Neural cell (in vitro differentiated cells): ENCODE data around the gene EMCN. TPM values are rescaled to one million over a fixed set of nuclear protein-coding genes. Genes with fewer than 3 reads are reported as not detected.

Source experiments
- H2AFZ ChIP-seq: fragments of 200-600, 300-800 bp; sonication (generic), shearing (Covaris generic); 2 replicates; pipeline ENCODE4 v1.6.0; 2014; ENCODE audit warnings: low read depth, mild to moderate bottlenecking, antibody characterized with exemption, low read length, moderate library complexity
- H3F3A ChIP-seq: fragments of 200-600 bp; shearing (Covaris generic); 2 replicates; pipeline ENCODE4 v1.6.1; 2016; ENCODE audit warnings: mild to moderate bottlenecking, moderate library complexity, mixed read lengths, antibody characterized with exemption, low read length; ENCODE audit not compliant: insufficient read depth, poor library complexity, severe bottlenecking
- H3K27ac ChIP-seq: fragments of 200-600, 300-800 bp; sonication (generic), shearing (Covaris generic); 2 replicates; pipeline ENCODE4 v1.5.1; 2014; ENCODE audit warnings: mild to moderate bottlenecking, low read length, moderate library complexity
- H3K27me3 ChIP-seq: fragments of 300-800, 200-600 bp; sonication (generic), shearing (Covaris generic); 2 replicates; pipeline ENCODE4 v1.6.0; 2014; ENCODE audit warnings: mild to moderate bottlenecking, low read depth, low read length, moderate library complexity; ENCODE audit not compliant: insufficient read depth
- H3K36me3 ChIP-seq: fragments of 300-800, 200-600 bp; sonication (generic), shearing (Covaris generic); 2 replicates; pipeline ENCODE4 v1.5.1; 2014; ENCODE audit warnings: mild to moderate bottlenecking, antibody characterized with exemption, low read length, moderate library complexity; ENCODE audit not compliant: insufficient read depth
- H3K4me2 ChIP-seq: fragments of 300-800, 200-600 bp; sonication (generic), shearing (Covaris generic); 2 replicates; pipeline ENCODE4 v1.6.0; 2014; ENCODE audit warnings: mild to moderate bottlenecking, low read length
- H3K4me3 ChIP-seq: fragments of 300-800, 200-600 bp; sonication (generic), shearing (Covaris generic); 2 replicates; pipeline ENCODE4 v1.5.1; 2014; ENCODE audit warnings: mild to moderate bottlenecking, low read length, moderate library complexity
- H3K79me2 ChIP-seq: fragments of 200-600 bp; shearing (Covaris generic); replicated peaks from 2 replicates; pipeline ENCODE4 v1.6.0; 2014; ENCODE audit warnings: mild to moderate bottlenecking, low read length, moderate library complexity; ENCODE audit not compliant: insufficient read depth
- H3K9ac ChIP-seq: fragments of 300-800, 200-600 bp; sonication (generic), shearing (Covaris generic); 2 replicates; pipeline ENCODE4 v1.6.1; 2016; ENCODE audit warnings: mild to moderate bottlenecking, low read length, mixed read lengths
- H3K9me2 ChIP-seq: fragments of 200-600 bp; shearing (Covaris generic); 2 replicates; pipeline ENCODE4 v1.6.1; 2016; ENCODE audit warnings: mild to moderate bottlenecking, low read length, mixed read lengths; ENCODE audit not compliant: insufficient read depth
- H3K9me3 ChIP-seq: fragments of 200-600, 300-800 bp; sonication (generic), shearing (Covaris generic); 2 replicates; pipeline ENCODE4 v1.6.1; 2016; ENCODE audit warnings: mild to moderate bottlenecking, mixed run types, low read length, moderate library complexity, mixed read lengths
- H4K20me1 ChIP-seq: fragments of 200-600 bp; shearing (Covaris generic); 2 replicates; pipeline ENCODE4 v1.6.1; 2016; ENCODE audit warnings: mild to moderate bottlenecking, mixed run types; ENCODE audit not compliant: insufficient read depth
- EP300 ChIP-seq: fragments of 450-650 bp; conservative IDR thresholded peaks from 2 replicates; pipeline ENCODE4 v1.6.1; 2014; ENCODE audit warnings: antibody characterized with exemption, mild to moderate bottlenecking, moderate library complexity; ENCODE audit not compliant: poor library complexity, severe bottlenecking
- EZH2 ChIP-seq: fragments of 200-600, 300-800 bp; shearing (Covaris generic), sonication (generic); IDR thresholded peaks from 2 replicates; pipeline ENCODE4 v1.6.1; 2014; ENCODE audit warnings: antibody characterized with exemption, low read length, borderline replicate concordance, mild to moderate bottlenecking; ENCODE audit not compliant: insufficient read depth, poor library complexity, severe bottlenecking
- MXI1 ChIP-seq: fragments of 450-650 bp; conservative IDR thresholded peaks from 2 replicates; pipeline ENCODE4 v1.6.1; 2014; ENCODE audit warnings: antibody characterized with exemption, mild to moderate bottlenecking; ENCODE audit not compliant: poor library complexity, severe bottlenecking
- POLR2AphosphoS5 ChIP-seq: IDR thresholded peaks from 2 replicates; pipeline ENCODE4 v1.6.1; 2012
- RAD21 ChIP-seq: fragments of 450-650 bp; conservative IDR thresholded peaks from 2 replicates; pipeline ENCODE4 v1.6.1; 2014; ENCODE audit warnings: antibody characterized with exemption, mild to moderate bottlenecking, moderate library complexity
- SMC3 ChIP-seq: fragments of 450-650 bp; conservative IDR thresholded peaks from 2 replicates; pipeline ENCODE4 v1.6.1; 2014; ENCODE audit warnings: antibody characterized with exemption, mild to moderate bottlenecking, moderate library complexity; ENCODE audit not compliant: poor library complexity
- TAF1 ChIP-seq: IDR thresholded peaks from 2 replicates; pipeline ENCODE4 v1.6.1; 2012; ENCODE audit warnings: low read depth
- polyA plus RNA-seq: library from polyadenylated mRNA; depleted of rRNA; stranded (reverse); fragments of >200 nt; gene quantifications from 2 replicates; pipeline ENCODE4 v1.2.3, GENCODE V29; 2014
- TF ChIP-seq, protein P1 (sequence below): IDR thresholded peaks from 2 replicates; pipeline ENCODE4 v1.6.1; 2012; ENCODE audit warnings: borderline replicate concordance
- TF ChIP-seq, protein P2 (sequence below): fragments of 450-650 bp; IDR thresholded peaks from 2 replicates; pipeline ENCODE4 v1.5.1; 2014; ENCODE audit warnings: antibody characterized with exemption, mild to moderate bottlenecking, moderate library complexity; ENCODE audit not compliant: poor library complexity, severe bottlenecking

EMCN gene
- polyA plus RNA-seq, 1 donor from 2014 or later = 0.77 TPM

DNA sequence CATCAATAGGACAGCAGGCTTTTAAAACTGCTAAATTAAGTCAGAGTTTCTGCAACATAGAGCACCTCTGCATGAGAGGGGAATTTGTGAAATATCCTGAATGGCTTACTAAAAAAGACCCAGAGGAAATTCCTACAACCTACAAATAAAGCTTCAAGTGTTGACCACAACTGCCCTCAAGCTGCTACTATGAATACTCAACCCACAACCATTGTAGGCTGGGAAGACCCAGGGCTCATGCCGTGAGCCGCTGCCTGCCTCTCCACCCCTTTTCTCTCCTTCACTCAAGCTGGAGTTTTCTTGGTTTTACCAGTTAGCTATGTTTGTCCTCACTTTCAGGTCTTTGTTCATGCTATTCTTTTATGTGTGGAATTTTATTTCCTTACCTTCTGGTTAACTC is 151.6 kb downstream of the EMCN start:
- H4K20me1 ChIP-seq = no peaks in the 10 kb centered on the region
- no peaks in the 10 kb centered on the region for H3K79me2 ChIP-seq
- H3K27ac ChIP-seq = no peak overlapping the region
- H3K9ac ChIP-seq = no peak overlapping the region
- H3K9me3 ChIP-seq = no peaks in the 10 kb centered on the region
- no peak overlapping the region for H3K4me2 ChIP-seq
- no peak overlapping the region for H2AFZ ChIP-seq
- no peaks in the 10 kb centered on the region for H3K9me2 ChIP-seq
- no peak for TF ChIP-seq SMC3
- no peak for TF ChIP-seq EP300
- no peak for TF ChIP-seq TAF1
- TF ChIP-seq POLR2AphosphoS5 = no peak
- no peak for TF ChIP-seq EZH2
- no peak for TF ChIP-seq MXI1
- TF ChIP-seq, protein P1, sequence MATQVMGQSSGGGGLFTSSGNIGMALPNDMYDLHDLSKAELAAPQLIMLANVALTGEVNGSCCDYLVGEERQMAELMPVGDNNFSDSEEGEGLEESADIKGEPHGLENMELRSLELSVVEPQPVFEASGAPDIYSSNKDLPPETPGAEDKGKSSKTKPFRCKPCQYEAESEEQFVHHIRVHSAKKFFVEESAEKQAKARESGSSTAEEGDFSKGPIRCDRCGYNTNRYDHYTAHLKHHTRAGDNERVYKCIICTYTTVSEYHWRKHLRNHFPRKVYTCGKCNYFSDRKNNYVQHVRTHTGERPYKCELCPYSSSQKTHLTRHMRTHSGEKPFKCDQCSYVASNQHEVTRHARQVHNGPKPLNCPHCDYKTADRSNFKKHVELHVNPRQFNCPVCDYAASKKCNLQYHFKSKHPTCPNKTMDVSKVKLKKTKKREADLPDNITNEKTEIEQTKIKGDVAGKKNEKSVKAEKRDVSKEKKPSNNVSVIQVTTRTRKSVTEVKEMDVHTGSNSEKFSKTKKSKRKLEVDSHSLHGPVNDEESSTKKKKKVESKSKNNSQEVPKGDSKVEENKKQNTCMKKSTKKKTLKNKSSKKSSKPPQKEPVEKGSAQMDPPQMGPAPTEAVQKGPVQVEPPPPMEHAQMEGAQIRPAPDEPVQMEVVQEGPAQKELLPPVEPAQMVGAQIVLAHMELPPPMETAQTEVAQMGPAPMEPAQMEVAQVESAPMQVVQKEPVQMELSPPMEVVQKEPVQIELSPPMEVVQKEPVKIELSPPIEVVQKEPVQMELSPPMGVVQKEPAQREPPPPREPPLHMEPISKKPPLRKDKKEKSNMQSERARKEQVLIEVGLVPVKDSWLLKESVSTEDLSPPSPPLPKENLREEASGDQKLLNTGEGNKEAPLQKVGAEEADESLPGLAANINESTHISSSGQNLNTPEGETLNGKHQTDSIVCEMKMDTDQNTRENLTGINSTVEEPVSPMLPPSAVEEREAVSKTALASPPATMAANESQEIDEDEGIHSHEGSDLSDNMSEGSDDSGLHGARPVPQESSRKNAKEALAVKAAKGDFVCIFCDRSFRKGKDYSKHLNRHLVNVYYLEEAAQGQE = no peak
- TF ChIP-seq RAD21 = no peak
- TF ChIP-seq, protein P2, sequence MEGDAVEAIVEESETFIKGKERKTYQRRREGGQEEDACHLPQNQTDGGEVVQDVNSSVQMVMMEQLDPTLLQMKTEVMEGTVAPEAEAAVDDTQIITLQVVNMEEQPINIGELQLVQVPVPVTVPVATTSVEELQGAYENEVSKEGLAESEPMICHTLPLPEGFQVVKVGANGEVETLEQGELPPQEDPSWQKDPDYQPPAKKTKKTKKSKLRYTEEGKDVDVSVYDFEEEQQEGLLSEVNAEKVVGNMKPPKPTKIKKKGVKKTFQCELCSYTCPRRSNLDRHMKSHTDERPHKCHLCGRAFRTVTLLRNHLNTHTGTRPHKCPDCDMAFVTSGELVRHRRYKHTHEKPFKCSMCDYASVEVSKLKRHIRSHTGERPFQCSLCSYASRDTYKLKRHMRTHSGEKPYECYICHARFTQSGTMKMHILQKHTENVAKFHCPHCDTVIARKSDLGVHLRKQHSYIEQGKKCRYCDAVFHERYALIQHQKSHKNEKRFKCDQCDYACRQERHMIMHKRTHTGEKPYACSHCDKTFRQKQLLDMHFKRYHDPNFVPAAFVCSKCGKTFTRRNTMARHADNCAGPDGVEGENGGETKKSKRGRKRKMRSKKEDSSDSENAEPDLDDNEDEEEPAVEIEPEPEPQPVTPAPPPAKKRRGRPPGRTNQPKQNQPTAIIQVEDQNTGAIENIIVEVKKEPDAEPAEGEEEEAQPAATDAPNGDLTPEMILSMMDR = no peak
- no peaks in the 10 kb centered on the region for H3K27me3 ChIP-seq
- H3F3A ChIP-seq = no peaks in the 10 kb centered on the region
- H3K36me3 ChIP-seq = no peaks in the 10 kb centered on the region
- H3K4me3 ChIP-seq = no peak overlapping the region

DNA sequence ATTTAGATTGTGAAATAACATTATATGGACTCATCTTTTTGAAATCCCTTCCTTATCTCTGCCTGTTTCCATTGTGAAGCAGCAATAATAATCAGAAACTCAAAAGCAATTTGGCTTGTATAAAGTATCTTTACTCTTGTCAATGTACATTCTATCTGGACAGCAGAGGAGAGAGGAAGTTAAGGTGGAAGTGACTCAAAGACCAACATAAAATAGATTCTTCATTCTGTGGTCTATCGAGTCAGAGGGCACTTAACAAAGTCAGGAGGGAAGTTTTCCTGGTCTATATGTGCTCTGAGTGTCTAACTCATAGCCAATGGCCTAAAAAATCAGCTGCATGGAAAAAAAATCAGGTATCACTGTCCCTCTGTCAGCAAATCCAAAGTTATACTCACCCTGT is 155.5 kb downstream of the EMCN start:
- Histone ChIP-seq H3K79me2 (no peaks in the 10 kb centered on the region), H3K4me3 (no peak overlapping the region), H3K36me3 (no peaks in the 10 kb centered on the region), H3K9me2 (no peaks in the 10 kb centered on the region), H3K27me3 (no peaks in the 10 kb centered on the region), H3F3A (no peaks in the 10 kb centered on the region), H2AFZ (no peak overlapping the region), H3K9ac (no peak overlapping the region), H4K20me1 (no peaks in the 10 kb centered on the region), H3K4me2 (no peak overlapping the region), H3K9me3 (no peaks in the 10 kb centered on the region), H3K27ac (no peak overlapping the region)
- TF ChIP-seq, protein P1 = no peak
- TF ChIP-seq SMC3 = no peak
- TF ChIP-seq EZH2 = no peak
- TF ChIP-seq MXI1 = no peak
- no peak for TF ChIP-seq RAD21
- TF ChIP-seq POLR2AphosphoS5 = no peak
- TF ChIP-seq EP300 = no peak
- TF ChIP-seq, protein P2 = no peak
- TF ChIP-seq TAF1 = no peak
